ENCODE measurements around the gene TRMT61A.

DNA sequence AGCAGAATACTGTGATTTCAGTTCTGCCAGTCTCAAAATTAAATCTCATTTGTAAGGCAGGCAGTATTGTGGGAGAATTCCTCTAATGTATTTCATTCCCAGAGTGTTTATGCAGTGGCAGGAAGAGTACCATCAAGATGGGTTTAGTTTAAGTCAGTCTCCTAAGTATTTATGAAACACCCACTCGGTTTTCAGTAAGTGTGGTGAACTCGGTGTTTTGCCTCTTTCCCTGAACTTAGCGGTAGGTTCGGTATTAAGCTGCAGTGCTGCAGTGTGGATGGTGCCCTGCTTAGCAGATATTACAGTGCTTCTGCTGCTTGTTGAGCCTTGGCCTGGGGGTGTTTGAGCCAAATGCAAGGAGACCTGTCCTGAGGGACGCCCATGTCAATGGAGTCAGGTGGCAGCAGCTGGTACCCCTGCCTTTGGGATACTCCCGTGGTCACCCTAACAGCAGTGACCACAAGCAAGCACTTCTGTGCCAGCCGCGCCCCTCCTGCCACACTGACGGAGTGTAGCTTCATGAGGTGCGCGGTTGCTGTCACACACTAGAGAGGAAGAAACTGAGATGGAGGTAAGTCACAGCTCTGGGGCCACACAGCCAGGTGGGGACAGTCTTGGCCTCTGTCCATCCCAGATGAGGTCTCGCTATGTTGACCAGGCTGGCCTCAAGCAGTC is 49.5 kb downstream of the TRMT61A start:
- TF ChIP-seq, protein P1, sequence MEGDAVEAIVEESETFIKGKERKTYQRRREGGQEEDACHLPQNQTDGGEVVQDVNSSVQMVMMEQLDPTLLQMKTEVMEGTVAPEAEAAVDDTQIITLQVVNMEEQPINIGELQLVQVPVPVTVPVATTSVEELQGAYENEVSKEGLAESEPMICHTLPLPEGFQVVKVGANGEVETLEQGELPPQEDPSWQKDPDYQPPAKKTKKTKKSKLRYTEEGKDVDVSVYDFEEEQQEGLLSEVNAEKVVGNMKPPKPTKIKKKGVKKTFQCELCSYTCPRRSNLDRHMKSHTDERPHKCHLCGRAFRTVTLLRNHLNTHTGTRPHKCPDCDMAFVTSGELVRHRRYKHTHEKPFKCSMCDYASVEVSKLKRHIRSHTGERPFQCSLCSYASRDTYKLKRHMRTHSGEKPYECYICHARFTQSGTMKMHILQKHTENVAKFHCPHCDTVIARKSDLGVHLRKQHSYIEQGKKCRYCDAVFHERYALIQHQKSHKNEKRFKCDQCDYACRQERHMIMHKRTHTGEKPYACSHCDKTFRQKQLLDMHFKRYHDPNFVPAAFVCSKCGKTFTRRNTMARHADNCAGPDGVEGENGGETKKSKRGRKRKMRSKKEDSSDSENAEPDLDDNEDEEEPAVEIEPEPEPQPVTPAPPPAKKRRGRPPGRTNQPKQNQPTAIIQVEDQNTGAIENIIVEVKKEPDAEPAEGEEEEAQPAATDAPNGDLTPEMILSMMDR (conservative IDR thresholded peaks at IDR 0.05; ENCODE audit: low read depth, low read length) = no peak
- TF ChIP-seq POLR2A (IDR thresholded peaks at IDR 0.05; ENCODE audit: low read depth, low read length) = no peak
- no peak for TF ChIP-seq MAFK (IDR thresholded peaks at IDR 0.05; ENCODE audit: low read depth, low read length)
- TF ChIP-seq CEBPB (IDR thresholded peaks at IDR 0.05; ENCODE audit: low read depth, low read length) = no peak
- TF ChIP-seq, protein P2, sequence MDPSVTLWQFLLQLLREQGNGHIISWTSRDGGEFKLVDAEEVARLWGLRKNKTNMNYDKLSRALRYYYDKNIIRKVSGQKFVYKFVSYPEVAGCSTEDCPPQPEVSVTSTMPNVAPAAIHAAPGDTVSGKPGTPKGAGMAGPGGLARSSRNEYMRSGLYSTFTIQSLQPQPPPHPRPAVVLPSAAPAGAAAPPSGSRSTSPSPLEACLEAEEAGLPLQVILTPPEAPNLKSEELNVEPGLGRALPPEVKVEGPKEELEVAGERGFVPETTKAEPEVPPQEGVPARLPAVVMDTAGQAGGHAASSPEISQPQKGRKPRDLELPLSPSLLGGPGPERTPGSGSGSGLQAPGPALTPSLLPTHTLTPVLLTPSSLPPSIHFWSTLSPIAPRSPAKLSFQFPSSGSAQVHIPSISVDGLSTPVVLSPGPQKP (IDR thresholded peaks at IDR 0.05; ENCODE audit: borderline replicate concordance, low read depth, low read length) = no peak
- TF ChIP-seq RCOR1 (IDR thresholded peaks at IDR 0.05; ENCODE audit: insufficient replicate concordance, low read length) = no peak
- no peak for TF ChIP-seq MAZ (IDR thresholded peaks at IDR 0.05; ENCODE audit: borderline replicate concordance, low read depth, low read length)
